GM19455 (cell line): ENCODE data around the gene SLIT3.

Experiments
- ATAC-seq: cut with Tn5 transposase; IDR thresholded peaks from one replicate; pipeline ENCODE4 v1.9.1; 2021; ENCODE audit not compliant: unreplicated experiment

Gene SLIT3

GRCh38 chr5:168726342-168726741, 574.6 kb downstream of the SLIT3 start:
- ATAC-seq: no peak

DNA sequence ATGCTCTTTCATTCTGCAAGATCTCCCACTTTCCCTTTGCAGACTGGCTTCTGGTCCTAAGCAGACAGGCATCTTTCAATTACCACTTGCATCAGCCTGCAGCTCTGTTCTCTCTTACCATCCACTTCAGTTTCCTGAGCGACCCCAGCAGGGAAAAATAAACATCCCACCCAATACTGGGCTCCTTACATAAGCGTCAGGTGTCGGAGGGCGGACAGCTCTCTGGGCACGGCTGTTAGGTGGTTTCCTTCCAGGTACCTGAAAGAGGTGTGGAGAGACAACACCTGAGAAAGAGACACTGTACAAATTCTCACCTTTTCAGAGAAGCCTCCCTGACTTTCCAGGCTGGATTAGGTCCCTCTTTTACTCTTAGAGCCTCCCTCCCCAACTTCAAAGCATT, 576.7 kb downstream of the SLIT3 start:
- no peak for ATAC-seq

GRCh38 chr5:168723037-168723436, 577.9 kb downstream of the SLIT3 start:
- ATAC-seq: no peak

DNA sequence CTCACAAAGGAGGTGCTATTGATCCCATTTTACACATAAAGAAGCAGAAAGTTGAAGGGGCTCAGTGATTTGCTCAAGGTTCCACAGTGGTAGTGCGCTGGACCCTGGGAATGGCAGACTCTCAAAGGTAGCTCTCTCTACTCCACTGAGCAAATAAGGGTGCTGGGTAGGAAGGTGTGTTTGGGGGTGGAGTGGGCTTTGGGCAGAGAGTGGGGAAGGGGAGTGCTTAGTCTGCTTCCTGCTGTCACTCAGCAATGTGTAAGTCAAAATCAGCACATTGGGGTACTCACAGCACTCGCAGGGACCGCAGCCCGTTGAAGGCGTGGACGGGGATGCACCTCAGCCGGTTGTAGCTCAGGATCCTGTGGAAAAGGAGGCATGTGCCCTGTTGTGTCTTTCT, 579.0 kb downstream of the SLIT3 start:
- ATAC-seq: no peak

GRCh38 chr5:168721002-168721753, 579.8 kb downstream of the SLIT3 start:
- ATAC-seq: no peak

GRCh38 chr5:168720575-168720974, 580.4 kb downstream of the SLIT3 start:
- no peak for ATAC-seq

DNA sequence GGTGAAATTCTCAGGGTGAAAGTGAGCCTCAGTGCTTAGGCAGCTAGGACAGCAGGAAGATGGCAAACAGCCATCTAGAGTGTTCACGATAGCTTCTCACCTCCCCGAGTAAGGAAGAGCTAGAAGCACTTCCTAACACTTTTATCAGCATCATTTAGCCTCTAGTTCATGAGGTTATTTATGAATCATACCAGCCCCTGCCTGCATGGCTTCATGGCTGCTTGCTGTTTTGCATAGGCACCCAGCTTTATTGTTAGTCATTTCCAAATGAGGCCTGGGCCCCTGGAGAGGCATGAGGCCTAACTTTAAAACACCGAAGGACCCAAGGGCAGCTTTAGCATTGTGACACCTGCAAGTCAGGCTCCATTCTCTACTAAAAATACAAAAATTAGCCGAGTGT, 586.9 kb downstream of the SLIT3 start:
- ATAC-seq: no peak

GRCh38 chr5:168713051-168713450, 587.9 kb downstream of the SLIT3 start:
- no peak for ATAC-seq

GRCh38 chr5:168712280-168712924, 588.5 kb downstream of the SLIT3 start:
- ATAC-seq: no peak

- no peak for ATAC-seq
Observed at GRCh38 chr5:168710706-168711105, 590.2 kb downstream of the SLIT3 start.

DNA sequence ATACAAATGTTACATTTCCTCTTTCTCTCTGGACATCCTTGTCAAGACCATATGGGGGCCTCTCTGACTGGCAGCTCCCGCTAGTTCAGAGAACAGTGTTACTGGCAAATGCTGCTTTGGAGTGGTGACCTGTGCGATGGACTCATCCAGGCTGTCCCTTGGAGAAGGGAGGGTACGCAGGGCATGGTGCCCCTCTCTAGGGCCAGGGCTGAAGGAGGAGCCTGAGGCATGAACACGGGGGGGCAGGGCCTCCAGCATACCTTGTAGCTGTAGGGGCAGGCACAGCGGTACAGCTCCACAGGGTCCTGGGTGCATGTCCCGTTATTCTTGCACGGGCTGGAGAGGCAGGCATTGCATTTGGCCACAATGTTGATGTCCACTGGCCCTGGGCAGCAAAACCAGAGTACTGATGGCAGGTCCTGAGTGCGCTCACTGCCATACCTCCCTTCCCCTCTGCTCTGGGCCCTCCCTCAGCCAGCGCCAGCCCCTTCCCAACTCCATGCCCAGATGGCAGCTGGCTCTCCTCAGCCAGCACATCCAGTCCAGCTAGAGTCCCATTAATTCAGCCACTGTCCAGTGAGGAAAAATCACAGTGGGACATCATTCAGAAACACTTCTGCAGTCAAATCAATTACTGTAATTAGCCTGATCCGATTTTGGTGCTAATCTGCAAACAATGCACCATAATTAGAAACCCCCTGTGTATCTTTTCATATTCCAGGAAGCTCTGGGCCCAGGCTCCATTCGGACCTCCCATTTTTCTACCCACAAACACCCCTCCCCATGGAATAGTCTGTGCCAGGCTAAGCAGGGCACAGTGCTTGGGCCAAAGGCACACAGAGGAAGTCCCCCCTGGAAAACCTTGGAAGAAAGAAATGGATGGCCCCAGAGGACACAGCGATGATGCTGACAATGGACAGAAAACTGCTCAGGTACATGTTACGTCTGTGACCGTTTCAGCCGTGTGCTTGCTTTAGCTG, 592.9 kb downstream of the SLIT3 start:
- ATAC-seq: no peak

- no peak for ATAC-seq
Observed at GRCh38 chr5:168706655-168707069, 594.3 kb downstream of the SLIT3 start.

DNA sequence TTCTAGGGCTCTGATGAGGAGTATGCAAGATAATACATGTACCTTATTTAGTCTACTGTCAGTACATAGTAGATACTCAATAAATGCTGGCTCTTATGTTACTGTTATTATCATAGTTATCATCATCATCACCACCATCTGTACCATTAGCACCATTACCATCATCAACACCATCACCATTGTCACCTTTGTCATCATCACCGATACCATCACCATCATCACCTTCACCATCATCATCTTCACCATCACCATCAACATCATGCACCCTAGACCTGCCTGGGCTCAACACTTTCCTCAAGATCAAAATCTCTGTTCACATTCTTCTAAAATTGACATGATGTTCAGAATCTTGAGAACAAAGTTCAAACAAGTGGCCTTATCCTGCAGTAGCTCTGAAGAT, 595.6 kb downstream of the SLIT3 start:
- ATAC-seq: no peak

DNA sequence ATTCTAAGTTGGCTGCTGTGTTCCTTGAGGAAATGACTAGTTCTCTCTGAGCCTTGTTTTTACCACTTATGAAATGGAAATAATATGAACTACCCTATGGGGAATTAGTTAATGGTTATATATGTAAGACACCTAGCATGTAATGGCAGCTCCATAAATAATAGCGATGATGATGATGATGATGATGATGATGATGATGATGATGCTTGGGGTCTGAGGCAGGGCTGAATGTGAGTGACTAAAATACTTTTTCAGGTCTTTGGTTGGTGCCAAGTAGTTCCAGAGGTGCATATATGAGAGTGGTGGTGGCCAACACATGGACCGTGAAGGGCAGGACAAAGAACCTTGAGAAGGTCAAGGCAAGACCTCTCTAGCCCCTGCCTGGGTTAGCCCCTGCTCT, 598.4 kb downstream of the SLIT3 start:
- no peak for ATAC-seq

DNA sequence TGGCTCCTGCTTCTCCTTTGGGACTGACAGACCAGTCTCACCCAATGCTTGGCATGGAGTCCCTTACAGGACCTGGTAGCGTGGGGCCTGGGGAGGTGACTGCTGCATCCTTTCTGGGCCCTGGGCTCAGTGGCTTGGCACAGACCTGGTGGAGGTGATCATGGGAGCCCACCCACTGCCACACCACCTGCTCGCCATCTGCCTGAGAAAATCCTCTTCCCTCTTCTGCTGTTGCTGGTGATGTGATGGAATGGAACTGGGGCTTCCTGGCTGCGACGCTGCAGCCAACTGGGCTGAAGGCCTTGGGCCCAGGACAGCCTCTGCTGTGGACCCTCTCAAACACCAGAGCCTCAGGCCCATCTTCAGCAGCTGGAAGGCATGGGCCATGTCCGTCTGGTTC, 599.3 kb downstream of the SLIT3 start:
- ATAC-seq: no peak

DNA sequence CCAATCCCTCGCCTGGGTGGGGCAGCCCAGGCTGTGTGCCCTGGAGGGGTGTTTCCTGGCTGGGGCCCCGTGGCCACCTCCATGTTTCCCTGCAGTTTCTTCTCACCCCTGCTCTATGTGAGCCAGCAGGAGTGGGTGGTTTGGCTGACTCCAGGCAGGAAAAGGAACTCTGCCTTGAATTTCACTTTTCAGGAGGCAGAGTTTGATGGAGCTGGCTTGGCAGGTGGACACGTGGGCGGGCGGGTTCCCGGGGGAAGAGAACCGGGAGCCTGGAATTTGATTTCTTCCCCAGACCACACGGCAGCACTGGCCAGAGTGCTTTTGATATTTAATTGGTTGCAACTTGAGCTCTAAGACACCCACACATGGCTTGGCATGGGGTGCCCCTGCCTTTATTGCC, 601.9 kb downstream of the SLIT3 start:
- no peak for ATAC-seq

GRCh38 chr5:168697034-168697720, 603.8 kb downstream of the SLIT3 start:
- no peak for ATAC-seq

DNA sequence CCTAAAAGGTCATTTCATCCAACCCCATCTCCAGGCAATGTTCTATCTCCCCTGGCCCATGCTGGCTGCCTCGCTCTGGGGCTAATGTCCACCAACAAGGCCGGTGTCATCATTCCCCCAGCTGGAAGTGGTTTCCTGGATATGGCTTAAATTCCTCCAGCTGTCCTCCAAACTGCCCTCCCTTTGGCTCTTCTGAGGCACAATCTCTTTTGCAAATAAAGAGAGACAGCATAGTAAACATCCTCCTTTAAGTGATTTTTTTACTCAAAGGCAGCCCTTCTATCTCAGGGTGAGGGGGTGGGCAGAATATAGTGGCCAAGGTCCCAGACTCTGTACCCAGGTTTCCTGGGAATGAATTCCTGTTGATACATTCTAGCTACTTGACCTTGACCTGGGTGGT, 604.3 kb downstream of the SLIT3 start:
- ATAC-seq: no peak

DNA sequence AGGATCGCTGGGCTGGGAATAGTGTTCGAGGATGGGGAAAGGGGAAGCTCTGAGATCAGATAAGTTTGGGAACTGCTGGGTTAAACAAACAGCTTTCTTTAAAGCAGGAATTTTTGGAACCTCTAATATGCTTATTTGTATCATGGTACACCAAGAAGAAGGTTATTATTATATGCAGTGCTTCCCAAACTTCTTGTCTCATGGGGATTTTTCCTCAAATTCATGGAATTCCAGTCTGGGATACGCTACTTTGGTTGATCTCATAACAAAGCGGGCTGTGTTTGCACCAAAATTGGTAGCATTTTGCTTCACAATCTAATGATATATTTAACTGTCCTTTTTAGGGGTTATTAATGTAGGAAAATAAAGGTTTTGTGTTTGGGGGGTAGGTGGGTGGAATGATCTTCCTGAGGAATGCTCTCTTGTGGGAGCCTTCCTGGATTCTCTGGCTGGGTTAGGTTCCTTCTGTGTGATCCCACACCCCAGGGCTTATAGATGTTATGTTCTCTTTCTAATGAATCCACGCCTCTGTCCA, 605.6 kb downstream of the SLIT3 start:
- no peak for ATAC-seq

- no peak for ATAC-seq
Observed at GRCh38 chr5:168694289-168694688, 606.6 kb downstream of the SLIT3 start.

DNA sequence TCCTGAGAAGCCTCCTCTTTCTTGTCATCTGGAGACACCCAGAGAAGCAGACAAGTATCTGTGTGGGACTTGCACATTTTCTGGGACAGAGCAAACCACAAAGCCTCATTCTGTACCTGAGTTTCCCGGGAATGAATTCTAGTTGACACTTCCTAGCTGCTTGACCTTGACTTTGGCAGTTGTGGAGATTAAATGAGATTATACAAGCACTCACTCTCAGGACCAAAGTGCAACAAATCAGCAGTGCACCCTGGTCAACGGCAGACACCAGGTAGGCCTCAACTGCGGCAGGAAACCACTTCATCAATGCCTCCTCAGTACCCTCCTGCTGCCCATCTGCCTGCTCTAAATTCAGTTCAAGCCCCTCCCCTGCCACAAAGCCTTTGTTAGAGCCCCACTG, 607.1 kb downstream of the SLIT3 start:
- no peak for ATAC-seq
